GM19455 (cell line): ENCODE measurements around the gene DHRS12.

ENCODE experiments used
- ATAC-seq: cut with Tn5 transposase; IDR thresholded peaks from one replicate; pipeline ENCODE4 v1.9.1; 2021; ENCODE audit not compliant: unreplicated experiment

DHRS12 gene, protein sequence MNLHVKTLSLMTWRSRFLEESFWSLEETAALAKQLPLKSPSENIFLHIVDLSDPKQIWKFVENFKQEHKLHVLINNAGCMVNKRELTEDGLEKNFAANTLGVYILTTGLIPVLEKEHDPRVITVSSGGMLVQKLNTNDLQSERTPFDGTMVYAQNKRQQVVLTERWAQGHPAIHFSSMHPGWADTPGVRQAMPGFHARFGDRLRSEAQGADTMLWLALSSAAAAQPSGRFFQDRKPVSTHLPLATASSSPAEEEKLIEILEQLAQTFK

GRCh38 chr13:51803422-51804294 lies at the start of gene DHRS12:
Gene DHRS12, minus strand, starts transcription at chr13:51804163. Its CDS starts 4,504 bp downstream, at chr13:51799659.
- peak; percentile 96 for ATAC-seq

DNA sequence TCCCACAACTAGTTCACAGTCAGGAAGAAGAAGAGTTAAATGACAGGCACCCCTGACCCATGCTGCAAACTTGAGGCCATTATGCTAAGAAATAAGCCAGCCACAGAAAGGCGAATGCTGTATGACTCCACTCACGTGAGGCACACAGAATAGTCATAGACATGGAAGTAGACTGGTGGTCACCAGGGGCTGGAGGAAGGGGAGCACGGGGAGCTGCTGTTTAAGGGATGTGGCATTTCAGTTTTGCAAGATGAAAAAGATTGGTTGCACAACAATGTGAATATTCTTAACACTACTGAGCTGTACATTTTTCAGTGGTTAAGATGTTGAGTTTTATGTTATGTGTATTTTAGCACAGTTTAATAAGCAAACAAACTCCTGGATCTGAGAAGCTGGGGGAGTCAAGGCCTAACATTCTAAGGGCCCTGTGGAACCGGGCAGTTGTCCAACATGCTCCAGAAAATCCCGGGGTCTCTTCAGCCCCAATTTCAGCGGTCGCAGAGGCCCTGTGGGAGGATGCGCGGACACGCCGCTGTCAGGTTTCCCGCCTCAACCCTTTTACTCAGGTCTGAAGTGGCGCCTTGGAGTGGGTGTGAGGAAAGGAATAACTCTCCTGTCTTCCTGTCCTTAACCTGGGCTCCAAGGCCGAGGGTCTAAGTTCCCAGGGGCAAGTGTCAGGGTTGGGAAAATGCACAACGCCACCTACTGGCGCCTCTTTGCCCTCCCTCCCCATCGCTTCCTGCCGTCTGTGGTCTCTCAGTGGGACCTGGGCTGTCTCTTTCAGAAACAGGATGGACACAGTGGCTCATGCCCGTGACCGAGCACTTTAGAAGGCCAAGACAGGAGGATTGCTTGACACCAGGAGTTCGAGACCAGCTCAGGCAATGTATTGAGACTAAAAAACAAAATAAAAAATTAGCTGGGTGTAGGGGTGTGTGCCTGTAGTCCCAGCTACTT lies 45.5 kb upstream of the DHRS12 start:
- no peak for ATAC-seq

GRCh38 chr13:51848674-51849073 lies 44.7 kb upstream of the DHRS12 start:
- no peak for ATAC-seq

DNA sequence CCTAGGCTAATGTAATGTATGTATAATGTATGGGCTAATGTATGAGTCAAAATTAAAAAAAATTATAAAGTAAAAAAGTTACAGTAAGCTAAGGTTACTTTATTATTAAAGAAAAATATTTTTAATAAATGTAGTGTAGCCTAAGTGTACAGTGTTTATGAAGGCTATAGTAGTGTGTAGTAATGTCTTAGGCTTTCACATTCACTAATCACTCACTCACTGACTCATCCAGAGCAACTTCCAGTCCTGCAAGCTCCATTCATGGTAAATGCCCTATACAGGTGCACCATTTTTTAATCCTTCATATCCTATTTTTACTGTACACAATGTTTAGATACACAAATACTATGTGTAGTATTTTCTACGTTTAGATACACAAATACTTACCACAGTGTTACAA lies 42.8 kb upstream of the DHRS12 start:
- ATAC-seq = no peak

- no peak for ATAC-seq
Measured at GRCh38 chr13:51845574-51846318, 41.8 kb upstream of the DHRS12 start.

GRCh38 chr13:51844862-51845573 lies 41.1 kb upstream of the DHRS12 start, which contains the start of gene TMEM272:
Gene TMEM272, minus strand, starts transcription at chr13:51845177. Its CDS starts 6,647 bp downstream, at chr13:51838530.
- ATAC-seq = no peak

GRCh38 chr13:51843529-51843928 lies 39.6 kb upstream of the DHRS12 start:
- no peak for ATAC-seq

- ATAC-seq = no peak
Measured at GRCh38 chr13:51841732-51842131, 37.8 kb upstream of the DHRS12 start.

- ATAC-seq = no peak
Measured at GRCh38 chr13:51840917-51841316, 37.0 kb upstream of the DHRS12 start.

- no peak for ATAC-seq
Measured at GRCh38 chr13:51839711-51840540, 36.0 kb upstream of the DHRS12 start.

- ATAC-seq = no peak
Measured at GRCh38 chr13:51838240-51838846, 34.4 kb upstream of the DHRS12 start.

DNA sequence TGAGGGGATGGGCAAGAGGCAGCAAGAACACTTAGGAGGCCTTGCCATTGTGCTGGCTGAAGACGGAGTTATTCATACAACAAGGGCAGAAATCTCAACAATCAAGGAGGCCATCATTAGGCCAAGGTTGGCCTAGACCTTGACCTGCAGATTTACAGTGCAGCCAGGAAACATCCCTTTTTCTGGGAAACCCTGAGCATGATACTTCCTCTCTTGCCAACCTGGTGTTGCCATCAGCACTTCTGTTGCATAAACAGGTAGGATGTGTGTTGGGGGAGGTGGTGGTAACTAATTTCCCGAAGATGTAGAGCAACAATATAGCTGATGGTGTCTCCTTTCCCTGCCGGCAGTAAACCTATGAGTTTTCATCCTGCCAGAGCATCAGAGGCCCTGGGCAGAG lies 33.1 kb upstream of the DHRS12 start:
- no peak for ATAC-seq

DNA sequence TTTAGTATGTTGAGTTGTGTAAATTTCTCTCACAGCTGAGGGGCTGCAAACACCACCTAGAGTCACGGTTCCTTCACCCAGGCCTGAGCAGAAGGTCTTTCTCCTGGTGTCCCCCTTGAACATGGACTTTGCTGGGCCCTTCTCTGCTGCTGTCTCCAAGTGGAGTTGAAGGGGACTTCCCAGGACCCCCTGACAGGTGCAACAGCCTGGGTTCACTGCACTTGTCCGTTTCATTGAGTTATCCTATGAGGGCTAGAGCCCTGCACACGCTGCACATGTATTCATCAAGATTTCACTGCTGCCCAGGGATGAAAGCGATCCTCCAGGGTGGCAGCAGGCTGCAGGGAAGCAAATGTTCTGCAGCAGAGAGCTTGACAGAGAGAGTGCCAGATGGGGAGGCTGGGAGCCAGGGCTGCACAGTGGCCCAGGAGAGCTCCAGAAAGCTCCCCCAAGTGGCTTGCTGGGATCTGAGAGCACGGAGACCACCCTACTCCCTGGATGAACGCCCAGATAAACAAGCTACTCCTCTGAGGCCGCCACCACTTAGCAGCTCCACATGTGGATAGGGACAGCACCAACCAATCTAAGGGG lies 30.7 kb upstream of the DHRS12 start:
- no peak for ATAC-seq

- ATAC-seq = no peak
Measured at GRCh38 chr13:51833980-51834379, 30.0 kb upstream of the DHRS12 start.

DNA sequence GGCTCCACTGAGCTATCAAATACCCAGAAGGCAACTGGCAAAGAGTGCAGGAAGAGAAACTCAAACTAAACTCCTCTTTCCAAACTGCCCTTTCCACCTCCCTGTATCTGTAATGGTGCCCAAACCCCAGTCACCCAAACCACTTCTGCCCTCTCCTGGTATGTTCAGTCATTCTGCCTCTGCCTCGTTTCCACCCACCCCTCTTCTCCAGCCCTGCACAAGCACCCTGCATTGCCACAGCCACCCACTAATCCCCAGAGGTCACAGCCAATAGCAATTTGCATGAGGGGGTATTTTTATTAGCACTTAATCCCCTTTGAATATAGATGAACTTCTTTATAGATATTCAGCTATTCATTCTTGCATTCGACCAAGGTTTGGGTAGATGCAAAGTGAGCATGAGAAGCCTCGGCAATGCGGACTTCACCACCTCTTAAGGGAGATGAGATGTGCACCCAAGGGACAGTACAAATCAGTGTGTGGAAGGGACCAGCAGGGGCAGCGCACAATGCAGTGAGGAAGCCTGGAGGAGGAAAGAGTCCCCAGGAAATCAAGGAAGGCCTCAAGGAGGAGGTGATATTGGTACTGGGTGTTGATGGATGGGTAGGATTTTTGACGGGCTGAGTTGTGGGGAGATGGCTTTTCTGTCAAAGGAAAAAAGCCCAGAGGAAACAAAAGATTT lies 28.6 kb upstream of the DHRS12 start:
- peak; percentile 63 for ATAC-seq

DNA sequence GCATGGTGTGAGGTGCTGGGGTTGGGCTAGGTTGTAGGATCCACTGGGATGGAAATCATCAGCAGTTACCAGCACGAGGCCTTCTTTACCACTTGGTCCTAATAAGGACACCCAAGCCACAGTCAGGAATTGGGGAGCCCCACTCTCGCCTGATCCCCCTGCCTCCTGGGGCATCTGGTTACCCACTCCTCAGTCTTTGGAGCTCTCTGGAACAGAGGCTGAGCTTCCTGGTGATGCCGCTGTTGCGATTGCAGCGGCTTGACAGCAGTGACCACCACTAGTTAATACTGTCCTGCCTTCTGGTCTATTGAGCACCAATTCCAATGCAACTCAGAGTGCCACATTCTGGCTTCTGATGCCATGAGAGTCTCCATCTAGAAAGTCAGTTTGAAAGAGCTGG lies 27.6 kb upstream of the DHRS12 start:
- no peak for ATAC-seq

DNA sequence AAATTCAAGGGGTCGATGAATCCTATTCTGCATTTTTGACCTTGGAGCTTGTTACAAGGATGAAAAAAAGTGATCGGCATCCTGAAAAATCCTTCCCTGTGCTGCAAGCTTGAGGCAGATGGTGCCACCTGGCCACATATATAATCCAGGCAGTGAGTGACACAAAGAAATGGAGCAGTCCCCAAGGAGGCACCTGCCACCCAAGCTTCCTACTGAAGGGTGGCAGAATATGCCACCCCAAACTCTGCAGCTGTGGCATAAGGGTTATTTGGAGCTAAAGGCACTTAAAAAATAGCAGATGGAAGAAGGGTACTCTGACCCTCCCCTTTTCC lies 25.6 kb upstream of the DHRS12 start:
- no peak for ATAC-seq
